Measurements from ENCODE around the gene TTYH3. TPM values are rescaled to one million over a fixed set of nuclear protein-coding genes. Genes with fewer than 3 reads are reported as not detected.
A peak's percentile ranks its signal among the peaks of the same experiment; 100 is the strongest.

TTYH3 gene
- total and polyA plus RNA-seq, 2 of the 13 experiments (the other 11 are each of a cell fraction or from before 2014, with no cell fraction given), result 26.3 to 50.0 TPM

DNA sequence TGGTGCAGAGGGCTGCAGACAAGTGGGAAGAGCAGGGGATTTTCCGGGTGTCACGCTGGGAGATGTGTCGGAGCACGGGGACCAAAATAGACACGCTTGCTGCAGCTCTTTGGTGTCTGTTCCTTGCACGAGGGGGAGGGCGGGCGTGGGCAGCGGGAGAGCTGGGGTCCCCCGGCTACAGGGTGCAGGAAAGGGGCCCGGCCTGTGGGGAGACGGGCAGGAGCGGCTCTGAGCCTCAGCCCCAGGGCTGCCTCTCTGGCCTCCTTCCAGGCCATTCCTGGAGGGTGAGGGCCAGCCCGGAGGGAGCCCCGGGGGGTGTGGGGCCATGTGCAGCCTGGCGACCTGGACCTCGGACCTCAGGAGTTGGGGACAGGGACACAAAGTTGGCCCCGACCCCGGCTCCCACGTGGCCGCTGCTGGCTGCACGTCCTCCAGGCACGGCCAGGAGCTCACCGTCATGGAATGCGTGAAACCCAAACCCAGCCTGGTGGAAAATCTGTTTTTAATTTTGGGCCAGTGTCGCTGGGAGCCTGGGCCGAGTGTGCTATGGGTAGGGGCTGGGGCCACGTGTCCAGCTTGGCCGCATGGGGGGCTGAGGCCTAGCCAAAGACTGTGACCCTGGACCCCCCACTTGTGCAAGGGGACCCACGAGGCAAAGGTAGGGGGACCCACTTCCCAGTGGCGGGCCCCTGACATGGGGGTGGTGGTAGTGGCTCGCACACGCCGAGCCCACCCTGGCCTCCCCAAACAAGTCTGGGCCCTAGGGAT is 6.6 kb downstream of the TTYH3 start (continued):
- TF ChIP-seq ZNF24 (IDR thresholded peaks at IDR 0.05) (no peak), HNF4A (CRISPR knock-in tag; IDR thresholded peaks at IDR 0.05) (peak; percentile 97), ZBTB40 (IDR thresholded peaks at IDR 0.05) (no peak), ZBTB40 (CRISPR knock-in tag; IDR thresholded peaks at IDR 0.05) (peak; percentile 81; the same call in 1 of the 2 replicates), ZNF7 (CRISPR knock-in tag; IDR thresholded peaks at IDR 0.05) (0 out of 2 replicates have a peak, but pooled peaks have one; percentile 3), ZFP36 (IDR thresholded peaks at IDR 0.05; ENCODE audit: borderline replicate concordance, low read depth, low read length, partially characterized antibody) (no peak), ZNF720 (CRISPR knock-in tag; IDR thresholded peaks at IDR 0.05) (no peak)
- TF ChIP-seq, protein P1, sequence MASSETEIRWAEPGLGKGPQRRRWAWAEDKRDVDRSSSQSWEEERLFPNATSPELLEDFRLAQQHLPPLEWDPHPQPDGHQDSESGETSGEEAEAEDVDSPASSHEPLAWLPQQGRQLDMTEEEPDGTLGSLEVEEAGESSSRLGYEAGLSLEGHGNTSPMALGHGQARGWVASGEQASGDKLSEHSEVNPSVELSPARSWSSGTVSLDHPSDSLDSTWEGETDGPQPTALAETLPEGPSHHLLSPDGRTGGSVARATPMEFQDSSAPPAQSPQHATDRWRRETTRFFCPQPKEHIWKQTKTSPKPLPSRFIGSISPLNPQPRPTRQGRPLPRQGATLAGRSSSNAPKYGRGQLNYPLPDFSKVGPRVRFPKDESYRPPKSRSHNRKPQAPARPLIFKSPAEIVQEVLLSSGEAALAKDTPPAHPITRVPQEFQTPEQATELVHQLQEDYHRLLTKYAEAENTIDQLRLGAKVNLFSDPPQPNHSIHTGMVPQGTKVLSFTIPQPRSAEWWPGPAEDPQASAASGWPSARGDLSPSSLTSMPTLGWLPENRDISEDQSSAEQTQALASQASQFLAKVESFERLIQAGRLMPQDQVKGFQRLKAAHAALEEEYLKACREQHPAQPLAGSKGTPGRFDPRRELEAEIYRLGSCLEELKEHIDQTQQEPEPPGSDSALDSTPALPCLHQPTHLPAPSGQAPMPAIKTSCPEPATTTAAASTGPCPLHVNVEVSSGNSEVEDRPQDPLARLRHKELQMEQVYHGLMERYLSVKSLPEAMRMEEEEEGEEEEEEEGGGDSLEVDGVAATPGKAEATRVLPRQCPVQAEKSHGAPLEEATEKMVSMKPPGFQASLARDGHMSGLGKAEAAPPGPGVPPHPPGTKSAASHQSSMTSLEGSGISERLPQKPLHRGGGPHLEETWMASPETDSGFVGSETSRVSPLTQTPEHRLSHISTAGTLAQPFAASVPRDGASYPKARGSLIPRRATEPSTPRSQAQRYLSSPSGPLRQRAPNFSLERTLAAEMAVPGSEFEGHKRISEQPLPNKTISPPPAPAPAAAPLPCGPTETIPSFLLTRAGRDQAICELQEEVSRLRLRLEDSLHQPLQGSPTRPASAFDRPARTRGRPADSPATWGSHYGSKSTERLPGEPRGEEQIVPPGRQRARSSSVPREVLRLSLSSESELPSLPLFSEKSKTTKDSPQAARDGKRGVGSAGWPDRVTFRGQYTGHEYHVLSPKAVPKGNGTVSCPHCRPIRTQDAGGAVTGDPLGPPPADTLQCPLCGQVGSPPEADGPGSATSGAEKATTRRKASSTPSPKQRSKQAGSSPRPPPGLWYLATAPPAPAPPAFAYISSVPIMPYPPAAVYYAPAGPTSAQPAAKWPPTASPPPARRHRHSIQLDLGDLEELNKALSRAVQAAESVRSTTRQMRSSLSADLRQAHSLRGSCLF (CRISPR knock-in tag; IDR thresholded peaks at IDR 0.05; ENCODE audit: borderline replicate concordance), result peak; percentile 72; the same call in 1 of the 2 replicates
- TF ChIP-seq, protein P2, sequence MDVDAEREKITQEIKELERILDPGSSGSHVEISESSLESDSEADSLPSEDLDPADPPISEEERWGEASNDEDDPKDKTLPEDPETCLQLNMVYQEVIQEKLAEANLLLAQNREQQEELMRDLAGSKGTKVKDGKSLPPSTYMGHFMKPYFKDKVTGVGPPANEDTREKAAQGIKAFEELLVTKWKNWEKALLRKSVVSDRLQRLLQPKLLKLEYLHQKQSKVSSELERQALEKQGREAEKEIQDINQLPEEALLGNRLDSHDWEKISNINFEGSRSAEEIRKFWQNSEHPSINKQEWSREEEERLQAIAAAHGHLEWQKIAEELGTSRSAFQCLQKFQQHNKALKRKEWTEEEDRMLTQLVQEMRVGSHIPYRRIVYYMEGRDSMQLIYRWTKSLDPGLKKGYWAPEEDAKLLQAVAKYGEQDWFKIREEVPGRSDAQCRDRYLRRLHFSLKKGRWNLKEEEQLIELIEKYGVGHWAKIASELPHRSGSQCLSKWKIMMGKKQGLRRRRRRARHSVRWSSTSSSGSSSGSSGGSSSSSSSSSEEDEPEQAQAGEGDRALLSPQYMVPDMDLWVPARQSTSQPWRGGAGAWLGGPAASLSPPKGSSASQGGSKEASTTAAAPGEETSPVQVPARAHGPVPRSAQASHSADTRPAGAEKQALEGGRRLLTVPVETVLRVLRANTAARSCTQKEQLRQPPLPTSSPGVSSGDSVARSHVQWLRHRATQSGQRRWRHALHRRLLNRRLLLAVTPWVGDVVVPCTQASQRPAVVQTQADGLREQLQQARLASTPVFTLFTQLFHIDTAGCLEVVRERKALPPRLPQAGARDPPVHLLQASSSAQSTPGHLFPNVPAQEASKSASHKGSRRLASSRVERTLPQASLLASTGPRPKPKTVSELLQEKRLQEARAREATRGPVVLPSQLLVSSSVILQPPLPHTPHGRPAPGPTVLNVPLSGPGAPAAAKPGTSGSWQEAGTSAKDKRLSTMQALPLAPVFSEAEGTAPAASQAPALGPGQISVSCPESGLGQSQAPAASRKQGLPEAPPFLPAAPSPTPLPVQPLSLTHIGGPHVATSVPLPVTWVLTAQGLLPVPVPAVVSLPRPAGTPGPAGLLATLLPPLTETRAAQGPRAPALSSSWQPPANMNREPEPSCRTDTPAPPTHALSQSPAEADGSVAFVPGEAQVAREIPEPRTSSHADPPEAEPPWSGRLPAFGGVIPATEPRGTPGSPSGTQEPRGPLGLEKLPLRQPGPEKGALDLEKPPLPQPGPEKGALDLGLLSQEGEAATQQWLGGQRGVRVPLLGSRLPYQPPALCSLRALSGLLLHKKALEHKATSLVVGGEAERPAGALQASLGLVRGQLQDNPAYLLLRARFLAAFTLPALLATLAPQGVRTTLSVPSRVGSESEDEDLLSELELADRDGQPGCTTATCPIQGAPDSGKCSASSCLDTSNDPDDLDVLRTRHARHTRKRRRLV (CRISPR knock-in tag; IDR thresholded peaks at IDR 0.05), result peak; percentile 67; the same call in 1 of the 2 replicates

Data from HepG2 (cell line).